Testis (tissue), 2 donors: ENCODE data around the gene WDR45B.

ENCODE experiments used
- CTCF ChIP-seq, 3 experiments: fragments of 450-650 bp in 2 of 3; fragments of 200-600 bp in 1 of 3; sonication (generic) in 1 of 3; IDR thresholded peaks; one replicate each; pipeline ENCODE4 v1.5.1; 2016 to 2019; ENCODE audit warnings: antibody characterized with exemption in 3 of 3, mild to moderate bottlenecking in 2 of 3, moderate library complexity in 1 of 3
- POLR2A ChIP-seq: fragments of 450-650 bp; IDR thresholded peaks from one replicate; pipeline ENCODE4 v1.6.1; 2017; ENCODE audit warnings: antibody characterized with exemption, mild to moderate bottlenecking, moderate library complexity

GRCh38 chr17:82685291-82685690 is 37.0 kb upstream of the WDR45B start:
- no peak for TF ChIP-seq CTCF (IDR thresholded peaks at IDR 0.05)
- TF ChIP-seq POLR2A, result no peak
